Calu3 (cell line): ENCODE data around the gene ART1. TPM values are rescaled to one million over a fixed set of nuclear protein-coding genes. Genes with fewer than 3 reads are reported as not detected.

Experiments used
- BruUV-seq: library from RNA; stranded (reverse); fragments of 400-500 nt; replicated peaks from 2 replicates; lab custom pipeline; 2021; lab: Mats Ljungman, UMichigan
- CTCF ChIA-PET: fragments of 300-600 bp; sonication (Branson Sonifier 250); formaldehyde crosslinking; loops from one replicate; lab custom pipeline; 2022; ENCODE audit warnings: antibody characterized with exemption; lab: Charles Lee
- DNase-seq: peaks from one replicate; pipeline ENCODE4 v3.0.0; 2022
- H3K27ac Mint-ChIP-seq: one replicate; pipeline ENCODE4 v1.8.0; 2022; ENCODE audit warnings: mixed read lengths; ENCODE audit not compliant: unreplicated experiment
- H3K27me3 Mint-ChIP-seq: one replicate; pipeline ENCODE4 v1.8.0; 2022; ENCODE audit warnings: mixed read lengths; ENCODE audit not compliant: unreplicated experiment
- H3K36me3 Mint-ChIP-seq: one replicate; pipeline ENCODE4 v1.8.0; 2022; ENCODE audit warnings: mild to moderate bottlenecking, moderate library complexity, mixed read lengths; ENCODE audit not compliant: insufficient read depth, unreplicated experiment
- H3K4me1 Mint-ChIP-seq: one replicate; pipeline ENCODE4 v1.8.0; 2022; ENCODE audit warnings: mild to moderate bottlenecking, low read depth, mixed read lengths; ENCODE audit not compliant: unreplicated experiment
- H3K4me3 Mint-ChIP-seq: one replicate; pipeline ENCODE4 v1.8.0; 2022; ENCODE audit warnings: mild to moderate bottlenecking, low read depth, moderate library complexity, mixed read lengths; ENCODE audit not compliant: unreplicated experiment
- H3K9me3 Mint-ChIP-seq: one replicate; pipeline ENCODE4 v1.8.0; 2022; ENCODE audit warnings: low read depth, mixed read lengths; ENCODE audit not compliant: unreplicated experiment
- intact Hi-C: fragments of 100-400 bp; cut with micrococcal nuclease; formaldehyde crosslinking; loops from one replicate; pipeline ENCODE4 v1.10.0; 2022; ENCODE audit not compliant: unreplicated experiment
- total RNA-seq: library from RNA; stranded (reverse); gene quantifications from 2 replicates; pipeline ENCODE4 v1.2.3, GENCODE V29; 2022
- TF ChIP-seq, protein P1 (sequence below): fragments of 200-600 bp; IDR thresholded peaks from one replicate; pipeline ENCODE4 v1.8.0; 2022; ENCODE audit warnings: antibody characterized with exemption; ENCODE audit not compliant: unreplicated experiment

ART1 gene
- total RNA-seq, 1 experiment from 2014 or later = not detected

- Mint-ChIP-seq H3K9me3 (no peaks in the 10 kb centered on the region), H3K27me3 (no peaks in the 10 kb centered on the region), H3K4me1 (no peaks in the 10 kb centered on the region), H3K36me3 (peaks cover 65% of the 10 kb centered on the region), H3K27ac (no peak overlapping the region), H3K4me3 (no peak overlapping the region)
- no peak for DNase-seq
- intact Hi-C loops = no loop called here
- TF ChIP-seq, protein P1, sequence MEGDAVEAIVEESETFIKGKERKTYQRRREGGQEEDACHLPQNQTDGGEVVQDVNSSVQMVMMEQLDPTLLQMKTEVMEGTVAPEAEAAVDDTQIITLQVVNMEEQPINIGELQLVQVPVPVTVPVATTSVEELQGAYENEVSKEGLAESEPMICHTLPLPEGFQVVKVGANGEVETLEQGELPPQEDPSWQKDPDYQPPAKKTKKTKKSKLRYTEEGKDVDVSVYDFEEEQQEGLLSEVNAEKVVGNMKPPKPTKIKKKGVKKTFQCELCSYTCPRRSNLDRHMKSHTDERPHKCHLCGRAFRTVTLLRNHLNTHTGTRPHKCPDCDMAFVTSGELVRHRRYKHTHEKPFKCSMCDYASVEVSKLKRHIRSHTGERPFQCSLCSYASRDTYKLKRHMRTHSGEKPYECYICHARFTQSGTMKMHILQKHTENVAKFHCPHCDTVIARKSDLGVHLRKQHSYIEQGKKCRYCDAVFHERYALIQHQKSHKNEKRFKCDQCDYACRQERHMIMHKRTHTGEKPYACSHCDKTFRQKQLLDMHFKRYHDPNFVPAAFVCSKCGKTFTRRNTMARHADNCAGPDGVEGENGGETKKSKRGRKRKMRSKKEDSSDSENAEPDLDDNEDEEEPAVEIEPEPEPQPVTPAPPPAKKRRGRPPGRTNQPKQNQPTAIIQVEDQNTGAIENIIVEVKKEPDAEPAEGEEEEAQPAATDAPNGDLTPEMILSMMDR = no peak
- CTCF ChIA-PET = interaction anchor here (0.7 kb wide), 1 partner anchor 1243 kb away, joined by 4 read pairs; no protein-coding TSS in a partner anchor
- BruUV-seq = no TSS peak
These were observed 39.9 kb downstream of the ART1 start for GRCh38 chr11:3684819-3685172.

DNA sequence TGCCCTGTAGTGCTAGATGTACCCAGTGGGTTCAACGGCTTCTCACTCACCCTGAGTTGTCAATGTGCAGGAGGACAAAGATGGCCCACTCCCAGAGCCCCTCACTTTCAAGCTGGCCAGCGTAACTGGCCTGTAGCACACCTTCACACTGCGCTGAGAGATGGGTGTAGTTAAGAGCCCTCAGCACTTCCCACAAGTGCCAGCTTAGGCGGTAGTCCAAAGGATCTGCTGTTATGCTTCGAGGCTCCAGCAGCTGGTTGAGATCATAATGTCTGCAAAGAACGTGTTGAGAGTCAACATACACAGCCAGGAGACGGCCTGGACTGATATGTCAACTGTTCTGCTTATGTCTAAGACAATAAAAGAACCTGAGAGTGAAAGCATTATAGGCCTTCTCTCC lies 41.0 kb downstream of the ART1 start:
- intact Hi-C loops = no loop called here

GRCh38 chr11:3686751-3687150 lies 41.8 kb downstream of the ART1 start:
- Mint-ChIP-seq H3K27me3 (no peaks in the 10 kb centered on the region), H3K27ac (no peak overlapping the region), H3K36me3 (peaks cover 60% of the 10 kb centered on the region), H3K4me1 (no peaks in the 10 kb centered on the region), H3K4me3 (no peak overlapping the region), H3K9me3 (no peaks in the 10 kb centered on the region)
- intact Hi-C loops = no loop called here
- DNase-seq = no peak
- CTCF ChIA-PET = no interaction called here
- BruUV-seq = no TSS peak
- TF ChIP-seq, protein P1 = no peak

More for the DNA sequence above, 41.0 kb downstream of the ART1 start:
- Mint-ChIP-seq H3K36me3 (peaks cover 60% of the 10 kb centered on the region), H3K4me1 (no peaks in the 10 kb centered on the region), H3K9me3 (no peaks in the 10 kb centered on the region), H3K27ac (no peak overlapping the region), H3K4me3 (no peak overlapping the region), H3K27me3 (no peaks in the 10 kb centered on the region)
- TF ChIP-seq, protein P1 = no peak
- no TSS peak for BruUV-seq
- CTCF ChIA-PET = no interaction called here
- DNase-seq = no peak

DNA sequence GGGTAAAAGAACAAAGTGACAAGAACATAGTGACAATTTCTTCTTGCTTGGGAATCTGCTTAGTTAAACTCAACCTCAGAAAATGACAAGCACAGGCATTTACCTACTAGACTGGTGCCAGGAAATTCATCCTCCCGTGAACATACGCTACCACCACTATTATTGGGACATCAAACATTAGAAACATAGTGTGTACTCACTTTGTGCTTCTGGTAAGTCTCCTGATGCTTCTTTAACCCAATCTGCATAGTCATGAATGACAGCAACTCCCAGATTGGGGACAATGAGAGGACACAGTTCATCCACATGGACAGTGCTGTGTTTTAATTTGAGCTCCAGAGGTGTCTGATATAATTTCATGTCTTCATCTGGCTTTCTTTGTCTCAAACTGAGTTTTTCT lies 55.5 kb downstream of the ART1 start:
- TF ChIP-seq, protein P1 = no peak
- H3K9me3 Mint-ChIP-seq = no peaks in the 10 kb centered on the region
- intact Hi-C loops = no loop called here
- H3K36me3 Mint-ChIP-seq = peaks cover 54% of the 10 kb centered on the region
- no peaks in the 10 kb centered on the region for H3K27me3 Mint-ChIP-seq
- no peak for DNase-seq
- H3K4me3 Mint-ChIP-seq = no peak overlapping the region
- no TSS peak for BruUV-seq
- CTCF ChIA-PET = interaction anchor here (0.6 kb wide), 2 partner anchors 75 to 374 kb away, joined by 5 to 9 read pairs; no protein-coding TSS in a partner anchor
- no peak overlapping the region for H3K27ac Mint-ChIP-seq
- H3K4me1 Mint-ChIP-seq = no peaks in the 10 kb centered on the region
